HG02981 (cell line): ENCODE data around the gene B3GALNT2.
"Not testable (repeated sequence)": the region's sequence is repeated elsewhere in the genome, so short reads cannot be mapped to it uniquely, and the experiment has no call there.

Experiments
- ATAC-seq: cut with Tn5 transposase; IDR thresholded peaks from one replicate; pipeline ENCODE4 v1.9.1; 2021; ENCODE audit warnings: mild to moderate bottlenecking, moderate library complexity; ENCODE audit not compliant: unreplicated experiment

The B3GALNT2 gene

DNA sequence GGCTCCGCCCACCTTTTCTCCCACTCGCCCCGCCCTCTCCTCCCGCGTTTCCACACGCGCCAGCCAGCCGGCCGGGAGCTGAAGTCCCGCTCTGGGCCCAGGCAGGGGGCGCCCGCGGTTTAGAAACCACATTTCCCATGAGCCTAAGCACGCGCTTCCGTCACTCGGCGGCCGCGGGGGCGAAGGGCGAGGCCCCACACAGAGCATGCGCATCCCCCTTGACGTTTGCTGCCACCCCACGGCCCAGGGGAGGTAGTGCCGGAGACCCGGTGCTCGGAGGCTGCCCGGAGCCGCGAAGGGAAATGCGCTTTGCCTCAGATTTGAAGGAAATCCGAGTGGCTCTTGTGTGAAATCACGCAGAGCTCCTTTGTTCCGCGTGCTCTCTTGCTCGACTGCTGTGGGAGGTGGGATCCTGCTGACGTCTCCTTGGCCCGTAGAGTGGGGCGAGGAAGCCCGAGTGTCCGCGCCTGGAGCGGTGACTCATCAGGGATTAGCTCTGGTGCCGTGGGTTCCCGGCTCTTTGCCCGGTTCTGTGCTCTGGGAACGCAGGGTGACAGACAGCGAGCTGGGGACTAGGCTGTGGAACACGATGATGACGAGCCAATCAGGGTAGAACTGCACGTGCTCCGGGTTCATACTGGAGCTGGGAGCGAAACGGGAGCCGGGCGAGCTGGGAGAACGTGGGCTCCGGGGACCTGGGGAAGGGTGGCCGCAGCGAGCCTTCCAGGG is 406 bp upstream of the B3GALNT2 start:
- peak; percentile 82 for ATAC-seq

DNA sequence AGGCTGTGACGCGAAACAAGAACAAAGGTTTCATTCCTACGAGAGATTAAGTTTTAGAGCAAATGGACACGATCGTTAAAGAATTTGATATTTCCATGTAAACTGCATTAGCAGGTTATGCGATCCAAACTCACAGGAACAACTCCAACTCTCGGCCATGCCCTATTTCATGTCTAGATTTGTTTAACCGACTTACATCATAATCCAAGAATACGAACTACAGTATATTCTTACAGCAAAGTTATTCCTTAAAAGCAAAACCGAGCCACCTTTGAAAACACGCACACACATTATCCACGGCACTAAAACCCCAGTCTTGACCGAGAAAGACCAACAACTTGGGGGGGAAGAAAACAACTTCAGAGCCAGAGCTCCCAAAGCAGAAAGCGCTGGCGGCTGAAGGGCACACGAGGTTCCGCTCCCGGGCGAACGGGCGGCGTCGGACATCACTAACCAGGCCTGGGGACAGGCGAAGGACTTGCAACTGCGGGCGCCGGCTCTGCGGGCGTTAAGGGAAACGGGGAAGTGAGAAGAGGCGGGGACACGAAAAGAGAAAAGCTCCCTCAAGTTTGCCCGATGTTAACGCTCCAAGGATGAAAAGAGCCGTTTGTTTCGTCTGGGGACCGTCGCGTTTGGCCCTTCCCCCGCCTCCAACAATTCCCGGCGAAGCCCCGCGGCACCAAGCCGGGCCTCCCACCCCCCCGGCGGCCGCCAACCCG is 690 bp downstream of the B3GALNT2 start:
- peak; percentile 3 for ATAC-seq

DNA sequence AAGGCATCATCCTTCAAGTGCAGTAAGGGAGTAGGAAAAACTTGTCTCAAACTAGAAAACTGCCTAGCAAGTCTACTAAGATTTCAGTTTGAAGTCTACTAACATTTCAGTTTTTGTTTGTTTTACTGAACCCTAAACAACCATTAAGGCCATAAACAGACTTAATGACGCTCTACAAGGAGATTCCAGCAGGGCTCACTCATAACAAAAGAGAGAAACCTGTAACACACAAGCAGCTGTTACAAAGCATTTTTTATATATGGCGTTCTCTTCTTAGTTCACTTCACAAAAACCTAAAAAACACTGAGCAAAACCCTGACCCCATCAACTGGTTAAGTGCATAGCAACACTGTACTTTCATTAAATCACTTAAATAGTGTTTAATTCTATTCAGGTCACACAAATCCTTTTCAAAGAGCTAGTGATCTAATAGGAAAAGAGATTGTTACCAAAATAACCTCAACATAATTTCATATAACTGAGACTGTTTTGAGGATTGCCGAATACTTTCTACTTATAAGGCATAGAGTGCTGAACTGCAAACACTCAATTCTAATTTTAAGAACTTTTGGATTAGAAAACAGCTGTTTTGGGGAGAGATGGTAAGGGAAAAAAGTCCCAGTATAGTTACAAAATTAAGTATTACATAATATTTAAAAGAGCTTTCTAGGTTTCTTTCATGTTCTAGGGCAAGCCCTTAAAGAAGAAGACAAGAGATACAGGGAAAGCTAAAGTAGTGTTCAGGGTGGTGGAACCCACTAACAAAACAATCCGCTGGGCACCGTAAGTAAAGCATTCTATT is 1.4 kb downstream of the B3GALNT2 start:
- no peak for ATAC-seq

DNA sequence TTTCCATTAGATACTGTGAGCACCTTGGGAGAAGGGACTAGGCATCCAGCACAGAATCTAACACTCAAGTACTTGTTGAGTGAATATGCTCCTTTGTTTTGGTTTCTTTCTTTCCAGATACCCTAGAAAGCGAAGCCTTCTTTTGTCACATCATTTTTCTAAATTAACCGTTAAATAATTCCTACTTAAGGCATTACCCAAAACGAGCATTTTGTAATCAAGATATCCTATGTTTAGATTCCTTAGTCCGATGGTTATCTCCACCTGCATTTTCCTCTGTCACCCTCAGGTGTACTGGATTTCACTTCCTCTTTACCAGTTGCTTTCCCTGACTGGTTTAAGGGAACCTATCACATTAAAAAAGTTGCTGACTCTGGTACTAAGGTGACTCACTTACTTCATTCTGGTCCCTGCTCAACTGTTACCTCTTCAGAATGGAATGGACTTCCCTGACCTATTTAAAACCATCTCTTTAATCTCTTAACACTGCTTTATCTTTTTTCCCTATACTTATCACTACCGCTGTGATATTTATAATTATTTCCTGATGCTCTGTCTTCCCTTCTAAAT is 3.2 kb downstream of the B3GALNT2 start:
- no peak for ATAC-seq

DNA sequence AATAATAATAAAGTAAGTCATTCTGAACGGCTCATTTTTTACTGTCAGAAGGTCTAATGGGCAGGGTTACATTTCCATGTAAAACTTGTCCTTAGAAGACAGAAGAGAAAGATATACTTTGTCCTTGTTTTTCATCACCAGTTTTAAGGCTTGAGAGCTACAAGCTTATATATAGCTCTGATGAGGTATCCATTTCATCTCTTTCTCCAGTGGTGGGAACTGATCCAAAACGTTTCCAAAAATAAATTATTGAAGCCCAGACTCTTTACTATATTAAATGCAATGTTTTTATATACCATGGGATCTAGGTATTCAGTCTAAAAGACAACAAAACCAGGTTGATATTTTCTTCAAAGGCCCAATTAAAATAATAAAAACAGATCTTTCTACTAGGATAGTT is 8.7 kb downstream of the B3GALNT2 start:
- ATAC-seq = no peak

DNA sequence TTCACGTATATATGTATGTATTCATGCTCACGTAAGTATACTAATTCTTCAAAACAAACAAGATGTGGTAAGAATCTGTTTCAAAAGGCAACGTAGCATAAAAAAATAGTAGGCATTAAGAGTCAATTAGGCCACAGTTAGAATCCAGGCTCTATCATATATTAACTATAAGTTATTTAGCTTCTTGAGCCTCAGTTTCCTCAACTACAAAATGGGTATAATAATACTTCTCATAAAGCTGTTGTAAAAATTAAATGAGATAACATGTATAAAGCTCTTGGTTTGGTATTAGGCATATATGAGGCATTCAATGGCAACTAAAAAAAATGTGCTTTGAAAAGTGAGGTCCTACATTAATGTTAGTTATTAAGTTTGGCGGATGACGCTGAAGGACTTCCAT is 9.2 kb downstream of the B3GALNT2 start:
- no peak for ATAC-seq

DNA sequence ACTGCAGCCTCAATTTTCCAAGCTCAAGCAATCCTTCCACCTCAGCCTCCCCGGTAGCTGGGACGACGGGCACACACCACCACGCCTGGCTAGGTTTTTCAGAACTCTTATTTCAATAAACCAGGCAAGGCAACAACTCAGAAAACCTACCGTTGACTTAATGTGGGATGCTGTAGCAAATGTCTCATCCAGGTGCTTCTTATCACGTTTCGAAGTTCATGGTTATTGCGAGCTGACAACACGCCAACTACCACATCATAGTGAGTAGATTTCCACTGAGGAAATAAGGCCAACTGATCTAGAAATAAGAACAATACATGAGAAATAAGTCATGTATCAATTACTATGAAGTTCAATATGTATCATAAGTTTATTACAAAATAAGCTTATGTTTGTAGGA is 9.7 kb downstream of the B3GALNT2 start:
- no peak for ATAC-seq

DNA sequence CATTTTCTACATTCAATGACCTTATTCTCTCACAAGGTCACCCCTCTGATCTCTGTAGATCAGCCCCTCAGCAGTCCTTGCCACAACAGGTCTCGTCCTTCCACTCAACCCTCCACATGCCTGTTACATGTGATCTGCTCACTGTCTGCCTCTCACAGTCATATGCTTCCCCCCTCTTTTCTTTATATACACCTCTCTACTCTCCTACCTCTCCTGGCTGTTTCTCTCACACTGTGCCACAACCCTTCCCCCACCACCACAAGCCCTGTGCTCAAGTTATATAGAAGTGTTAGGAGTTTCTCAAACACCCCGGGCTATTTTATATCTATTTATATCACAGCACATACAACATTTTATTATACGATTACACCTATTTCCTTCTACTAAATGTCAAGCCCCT is 12.6 kb downstream of the B3GALNT2 start:
- ATAC-seq = no peak

DNA sequence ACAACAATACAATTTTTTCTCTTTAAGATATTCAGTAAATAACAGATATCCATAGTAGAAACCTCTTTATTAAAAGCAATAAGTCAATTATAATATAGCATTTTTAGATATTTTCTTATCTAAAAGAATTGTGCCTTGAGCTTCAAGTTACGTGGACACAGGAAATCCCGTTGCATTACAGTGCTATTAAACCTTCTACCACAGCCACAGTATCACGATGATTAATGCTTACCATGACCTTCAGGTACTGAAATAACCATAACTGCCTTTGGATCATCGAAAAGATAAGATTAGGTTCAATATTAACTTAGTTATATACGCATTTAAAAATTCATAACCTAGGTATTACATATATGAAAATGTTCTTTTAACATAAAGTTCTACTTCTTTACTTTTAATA is 17.9 kb downstream of the B3GALNT2 start:
- ATAC-seq = no peak

DNA sequence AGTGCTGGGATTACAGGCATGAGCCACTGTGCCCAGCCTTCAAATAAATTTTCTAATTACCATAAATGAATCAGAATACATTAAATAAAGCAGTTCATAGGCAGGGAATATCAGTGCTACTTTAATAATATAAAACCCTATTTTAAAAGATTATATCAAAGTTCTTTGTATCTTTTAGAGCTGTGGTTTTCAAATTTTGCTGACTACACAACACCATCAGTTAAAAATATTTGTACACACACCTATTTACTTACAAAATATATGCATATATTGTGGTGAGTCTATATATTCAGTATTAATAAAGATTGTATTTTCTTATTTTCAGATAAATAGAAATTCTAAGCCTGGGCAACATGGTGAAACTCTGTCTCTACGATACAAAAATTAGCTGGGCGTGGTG is 18.7 kb downstream of the B3GALNT2 start:
- no peak for ATAC-seq

DNA sequence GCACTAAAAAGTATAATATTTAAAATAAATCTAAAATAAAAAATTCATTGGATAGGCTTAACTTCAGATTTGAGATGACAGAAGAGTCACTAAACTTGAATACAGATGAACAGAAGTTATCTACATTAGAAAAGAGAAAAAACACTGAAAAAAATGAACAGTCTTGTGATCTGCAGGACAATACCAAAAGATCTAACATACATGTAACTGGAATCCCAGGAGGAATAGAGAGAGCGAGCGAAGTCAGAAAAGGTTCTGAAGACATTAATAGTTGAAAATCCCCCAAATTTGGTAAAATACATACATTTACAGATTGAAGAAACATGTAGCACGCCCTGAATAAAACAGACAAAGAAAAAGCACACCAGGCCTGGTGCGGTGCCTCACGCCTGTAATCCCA is 21.2 kb downstream of the B3GALNT2 start:
- no peak for ATAC-seq

DNA sequence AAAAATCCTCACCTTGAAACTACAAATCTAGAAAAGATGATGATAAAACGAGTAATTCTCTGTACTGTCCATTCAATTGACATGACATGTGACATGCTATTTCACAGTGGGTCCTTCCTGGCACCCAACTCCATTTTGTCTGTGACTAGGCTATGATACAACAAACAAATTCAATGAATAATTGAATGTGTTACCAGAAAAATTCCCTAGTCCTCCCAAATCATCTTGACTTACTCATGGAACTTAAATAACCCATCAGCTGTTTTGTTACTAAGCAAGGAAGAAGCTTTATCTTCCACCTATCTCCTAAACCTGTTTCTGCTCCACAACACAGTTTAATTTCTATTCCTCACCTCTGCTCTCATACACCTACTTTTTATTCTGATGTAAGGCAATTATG is 30.4 kb downstream of the B3GALNT2 start:
- ATAC-seq = no peak

DNA sequence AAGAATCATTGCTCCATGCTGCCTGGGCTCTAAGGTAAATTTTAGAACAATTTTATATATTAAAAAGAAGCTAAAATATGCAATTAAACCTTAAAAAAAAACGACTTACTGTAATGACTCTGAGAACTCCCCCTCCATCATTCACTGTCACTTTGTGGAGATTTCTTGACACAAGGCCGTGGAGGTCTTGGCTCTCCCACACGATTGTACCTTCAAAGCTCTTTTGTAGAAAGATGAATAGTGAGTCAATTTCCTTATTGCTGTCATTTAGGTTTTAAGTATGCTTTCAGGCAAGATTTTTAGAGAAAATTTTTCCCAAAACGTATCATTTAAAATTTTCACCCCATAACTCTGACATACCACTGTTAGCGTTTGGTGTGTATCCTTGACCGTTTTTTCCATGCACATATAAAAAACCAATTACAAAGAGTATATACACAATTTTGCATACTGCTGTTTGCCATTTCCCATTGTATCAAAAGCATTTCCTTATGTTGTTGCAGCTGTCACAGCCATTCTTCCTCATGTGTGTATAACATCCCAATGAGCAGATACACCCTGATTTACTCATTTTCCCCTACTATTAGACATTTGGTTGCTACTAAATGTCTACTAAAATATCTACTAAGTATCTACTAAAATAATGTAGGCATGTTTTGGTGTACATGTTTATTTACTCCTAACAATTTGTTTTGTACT is 33.4 kb downstream of the B3GALNT2 start:
- ATAC-seq = no peak

DNA sequence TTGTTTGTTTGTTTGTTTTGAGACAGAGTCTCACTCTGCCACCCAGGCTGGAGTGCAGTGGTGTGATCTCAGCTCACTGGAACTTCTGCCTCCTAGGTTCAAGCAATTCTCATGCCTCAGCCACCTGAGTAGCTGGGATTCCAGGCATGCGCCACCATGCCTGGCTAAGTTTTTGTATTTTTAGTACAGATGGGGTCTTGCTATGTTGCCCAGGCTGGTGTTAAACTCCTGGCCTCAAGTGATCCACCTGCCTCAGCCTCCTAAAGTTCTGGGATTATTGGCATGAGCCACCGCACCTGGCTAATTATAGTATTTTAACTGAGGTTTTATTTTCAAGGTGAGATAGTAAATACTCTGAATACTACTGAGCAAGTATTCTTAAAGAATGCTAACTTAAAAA is 34.4 kb downstream of the B3GALNT2 start:
- ATAC-seq = not testable (repeated sequence)

DNA sequence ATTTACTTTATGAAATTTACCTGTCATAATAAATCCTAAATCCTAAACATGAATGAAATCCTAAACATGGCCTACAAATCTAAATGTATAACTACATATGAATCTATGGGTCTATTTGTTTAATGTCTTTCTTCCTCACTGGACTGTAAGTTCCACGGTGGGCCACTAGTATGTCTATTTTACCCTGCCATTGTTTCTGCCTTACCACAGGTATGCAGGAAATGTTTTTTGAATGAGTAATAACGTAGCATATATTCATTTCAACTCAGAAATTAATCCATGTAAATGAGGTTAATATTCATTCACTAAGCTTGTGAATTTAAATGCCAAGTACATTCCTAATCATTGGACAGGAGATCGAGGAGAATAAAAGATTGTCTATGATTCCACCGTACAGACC is 35.3 kb downstream of the B3GALNT2 start:
- ATAC-seq = no peak

DNA sequence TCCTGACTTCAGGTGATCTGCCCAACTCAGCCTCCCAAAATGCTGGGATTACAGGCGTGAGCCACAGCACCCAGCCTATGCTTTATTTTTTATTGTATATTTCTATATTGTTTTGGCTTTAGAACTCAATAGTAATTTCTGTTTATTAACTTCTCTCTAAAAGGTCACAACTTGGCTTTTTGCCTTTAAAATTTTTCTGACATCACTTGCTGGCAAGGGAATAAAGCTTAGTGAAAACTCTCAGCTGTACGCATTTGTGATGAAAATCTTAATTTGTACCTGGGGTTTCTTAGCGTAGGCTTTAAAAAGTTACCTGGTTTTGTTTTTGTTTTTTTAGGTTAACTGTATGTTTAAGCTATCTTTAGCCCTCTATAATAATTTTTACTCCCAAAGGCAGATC is 36.2 kb downstream of the B3GALNT2 start:
- no peak for ATAC-seq

DNA sequence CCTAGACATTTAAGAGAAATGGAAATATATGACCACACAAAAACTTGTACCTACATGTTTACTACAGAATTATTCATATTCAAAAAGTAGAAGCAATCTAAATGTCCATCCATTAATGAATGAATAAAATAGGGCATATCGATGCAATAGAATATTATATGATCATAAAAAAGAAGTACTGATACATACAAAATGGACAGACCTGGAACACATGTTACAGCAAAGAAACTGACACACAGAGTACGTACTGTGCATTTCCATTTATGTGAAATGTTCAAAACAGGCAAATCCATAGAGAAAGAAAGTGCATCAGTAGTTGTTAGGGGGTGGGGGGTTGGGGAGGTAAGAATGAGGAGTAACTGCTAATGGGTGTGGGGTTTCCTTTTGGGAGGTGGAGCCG is 39.2 kb downstream of the B3GALNT2 start:
- no peak for ATAC-seq

DNA sequence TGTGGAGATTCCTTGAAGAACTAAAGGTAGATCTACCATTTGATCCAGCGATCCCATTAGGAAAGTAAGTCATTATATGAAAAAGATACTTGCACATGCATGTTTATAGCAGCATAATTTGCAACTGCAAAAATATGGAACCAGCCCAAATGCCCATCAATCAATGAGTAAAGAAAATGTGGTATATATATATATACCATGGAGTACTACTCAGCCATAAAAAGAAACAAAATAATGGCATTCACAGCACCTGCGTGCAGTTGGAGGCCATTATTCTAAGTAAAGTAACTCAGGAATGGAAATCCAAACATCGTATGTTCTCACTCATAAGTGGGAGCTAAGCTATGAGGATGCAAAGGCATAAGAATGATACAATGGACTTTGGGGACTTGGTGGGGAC is 41.4 kb downstream of the B3GALNT2 start:
- not testable (repeated sequence) for ATAC-seq

DNA sequence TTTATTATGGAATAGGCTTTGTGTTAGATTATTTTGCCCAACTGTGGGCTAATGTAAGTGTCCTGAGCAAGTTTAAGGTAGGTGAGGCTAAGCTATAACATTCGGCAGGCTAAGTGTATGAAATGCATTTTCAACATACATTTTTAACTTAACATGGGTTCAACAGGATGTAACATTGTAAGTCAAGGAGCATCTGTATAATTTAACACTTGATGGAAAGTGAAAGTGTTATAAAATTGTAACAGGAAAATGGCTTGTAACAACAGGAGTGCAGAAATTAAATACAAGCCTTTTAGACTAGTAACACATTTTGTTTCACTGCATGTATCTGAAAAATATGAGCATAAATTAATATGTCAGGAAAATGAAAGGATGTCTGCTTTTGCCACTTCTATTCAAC is 42.3 kb downstream of the B3GALNT2 start:
- ATAC-seq = no peak

DNA sequence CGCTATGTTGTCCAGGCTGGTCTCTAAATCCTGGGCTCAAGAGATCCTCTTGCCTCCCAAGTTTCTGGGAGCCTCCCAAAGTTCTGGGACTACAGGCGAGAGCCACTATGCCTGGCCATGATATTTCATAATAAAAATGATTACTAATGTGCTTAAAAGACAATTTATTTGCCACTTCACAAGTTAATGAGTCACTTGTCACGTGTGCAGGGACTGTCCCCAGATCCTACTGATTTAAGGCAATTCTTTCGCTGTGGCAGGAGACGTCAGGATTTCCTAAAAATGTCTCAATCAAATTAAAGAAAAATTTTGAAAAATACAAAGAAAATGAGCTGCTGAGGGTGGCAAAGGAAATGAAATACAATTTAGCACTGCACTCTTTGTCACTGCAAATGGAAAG is 43.5 kb downstream of the B3GALNT2 start:
- no peak for ATAC-seq

DNA sequence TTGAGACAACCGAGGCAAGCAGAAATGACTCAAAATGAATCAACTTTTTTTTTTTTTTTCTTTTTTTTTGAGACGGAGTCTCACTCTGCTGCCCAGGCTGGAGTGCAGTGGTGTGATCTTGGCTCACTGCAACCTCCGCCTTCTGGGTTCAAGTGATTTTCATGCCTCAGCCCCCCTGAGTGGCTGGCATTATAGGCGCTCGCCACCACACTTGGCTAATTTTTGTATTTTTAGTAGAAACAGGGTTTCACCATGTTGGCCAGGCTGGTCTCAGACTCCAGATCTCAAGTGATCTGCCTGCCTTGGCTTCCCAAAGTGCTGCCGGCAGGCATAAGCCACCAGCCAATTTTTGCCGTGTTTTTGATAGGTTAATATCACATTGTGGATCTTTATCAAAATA is 46.4 kb downstream of the B3GALNT2 start:
- not testable (repeated sequence) for ATAC-seq
